Measurements from ENCODE around the gene REM2.
A peak's percentile ranks its signal among the peaks of the same experiment; 100 is the strongest.

The REM2 gene

GRCh38 chr14:22870811-22871223 lies 12.2 kb upstream of the REM2 start:
- Histone ChIP-seq H3K4me1 (ENCODE audit: control insufficient read depth in 1 of 2, insufficient read depth in 1 of 2, low read depth in 1 of 2, low read length in 1 of 2) (peaks cover 61 to 63% of the 10 kb centered on the region in 2 experiments), H3K36me3 (peaks cover 34% of the 10 kb centered on the region), H3K27me3 (no peaks in the 10 kb centered on the region), H3K9me3 (no peaks in the 10 kb centered on the region), H3K27ac (peak overlapping the region; percentile 100), H3K4me3 (ENCODE audit: low read depth in 1 of 2, low read length in 1 of 2) (peak overlapping the region; percentile 75 to 84)
- TF ChIP-seq CTCF (IDR thresholded peaks at IDR 0.05): no peak

DNA sequence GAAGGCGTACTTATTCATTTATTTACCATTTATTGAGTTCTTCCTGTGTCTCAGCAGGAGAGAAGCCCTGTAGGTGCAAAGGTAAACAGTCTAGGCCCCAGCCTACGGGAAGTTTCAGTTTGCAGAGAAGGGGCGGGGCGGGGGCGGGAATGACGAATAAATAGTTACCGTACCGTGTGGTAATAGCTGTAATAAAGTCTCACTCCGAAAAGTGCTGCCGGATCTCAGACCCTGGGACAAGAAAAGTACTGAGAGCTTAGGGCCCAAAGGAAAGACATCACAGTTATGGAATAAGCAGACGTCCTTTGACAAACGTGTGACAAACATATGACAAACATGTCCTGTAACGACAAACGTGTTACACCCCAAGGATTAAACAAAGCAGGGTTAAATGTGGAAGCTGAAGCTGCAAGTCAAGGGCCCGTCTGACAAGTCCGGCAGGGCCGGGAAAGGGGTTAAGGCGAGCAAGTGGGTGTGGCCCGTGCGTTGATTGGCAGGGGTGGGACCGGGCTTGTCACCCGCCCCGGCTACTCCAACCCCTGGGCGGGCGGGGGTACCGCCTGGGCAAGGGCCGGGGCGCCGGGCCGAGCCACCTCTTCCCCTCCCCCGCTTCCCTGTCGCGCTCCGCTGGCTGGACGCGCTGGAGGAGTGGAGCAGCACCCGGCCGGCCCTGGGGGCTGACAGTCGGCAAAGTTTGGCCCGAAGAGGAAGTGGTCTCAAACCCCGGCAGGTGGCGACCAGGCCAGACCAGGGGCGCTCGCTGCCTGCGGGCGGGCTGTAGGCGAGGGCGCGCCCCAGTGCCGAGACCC lies 11.6 kb upstream of the REM2 start, which contains the start of gene LRP10:
Gene LRP10, plus strand, starts transcription at position 517 of the 809 bp plus-strand sequence. CDS start 564 bp downstream, outside the sequence.
- H3K4me3 ChIP-seq (ENCODE audit: low read depth in 1 of 2, low read length in 1 of 2): peak within 1 kb of the TSS; percentile 75 to 84
- H3K36me3 ChIP-seq: peaks cover 41% of the 10 kb centered on the region
- H3K4me1 ChIP-seq (ENCODE audit: control insufficient read depth in 1 of 2, insufficient read depth in 1 of 2, low read depth in 1 of 2, low read length in 1 of 2): peaks cover 65 to 68% of the 10 kb centered on the region in 2 experiments
- TF ChIP-seq CTCF (IDR thresholded peaks at IDR 0.05): peak; percentile 37
- no peaks in the 10 kb centered on the region for H3K9me3 ChIP-seq
- H3K27me3 ChIP-seq: no peaks in the 10 kb centered on the region
- H3K27ac ChIP-seq: peak within 1 kb of the TSS; percentile 100

GRCh38 chr14:22872033-22872832 lies 10.8 kb upstream of the REM2 start:
- peak overlapping the region; percentile 75 to 84 for H3K4me3 ChIP-seq (ENCODE audit: low read depth in 1 of 2, low read length in 1 of 2)

DNA sequence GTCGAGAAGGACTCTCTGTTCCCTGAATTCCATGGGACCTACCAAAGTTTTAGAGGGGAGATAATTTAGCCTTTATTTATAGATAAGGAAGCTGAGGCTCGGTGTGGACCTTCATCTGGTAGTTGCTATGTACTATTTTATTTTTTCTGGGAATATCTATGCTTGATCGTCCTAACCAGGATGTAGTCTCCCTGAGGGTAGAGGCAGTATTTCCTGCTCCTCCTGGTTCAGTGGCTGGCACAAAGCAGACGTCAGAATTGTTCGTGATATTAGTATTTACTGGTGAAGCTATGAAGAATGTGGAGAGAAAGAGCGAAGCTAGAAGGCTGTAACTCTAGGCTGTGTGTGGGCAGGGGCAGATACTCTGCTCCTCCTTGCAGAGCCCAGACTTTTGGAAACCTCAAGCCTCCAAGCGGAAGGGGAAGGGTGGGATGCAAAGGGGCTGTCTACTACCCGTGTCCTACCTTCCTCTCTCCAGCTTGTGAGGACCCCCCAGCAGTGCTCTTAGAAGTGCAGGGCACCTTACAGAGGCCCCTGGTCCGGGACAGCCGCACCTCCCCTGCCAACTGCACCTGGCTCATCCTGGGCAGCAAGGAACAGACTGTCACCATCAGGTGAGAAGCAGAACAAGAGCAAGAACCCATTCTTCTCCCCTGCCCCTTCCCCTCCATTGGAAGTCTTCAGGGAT lies 10.0 kb upstream of the REM2 start:
- Histone ChIP-seq H3K36me3 (peaks cover 56% of the 10 kb centered on the region), H3K27ac (peak overlapping the region; percentile 100), H3K4me1 (ENCODE audit: control insufficient read depth in 1 of 2, insufficient read depth in 1 of 2, low read depth in 1 of 2, low read length in 1 of 2) (peaks cover 75 to 82% of the 10 kb centered on the region in 2 experiments), H3K4me3 (ENCODE audit: low read depth in 1 of 2, low read length in 1 of 2) (peak overlapping the region; percentile 75 to 84), H3K27me3 (no peaks in the 10 kb centered on the region), H3K9me3 (no peaks in the 10 kb centered on the region)
- no peak for TF ChIP-seq CTCF (IDR thresholded peaks at IDR 0.05)

More at GRCh38 chr14:22872033-22872832, 10.8 kb upstream of the REM2 start:
- peak overlapping the region; percentile 100 for H3K27ac ChIP-seq
- peaks cover 49% of the 10 kb centered on the region for H3K36me3 ChIP-seq
- H3K27me3 ChIP-seq: no peaks in the 10 kb centered on the region
- H3K9me3 ChIP-seq: no peaks in the 10 kb centered on the region
- peaks cover 67 to 75% of the 10 kb centered on the region in 2 experiments for H3K4me1 ChIP-seq (ENCODE audit: control insufficient read depth in 1 of 2, insufficient read depth in 1 of 2, low read depth in 1 of 2, low read length in 1 of 2)
- TF ChIP-seq CTCF (IDR thresholded peaks at IDR 0.05): peak; percentile 98
